Fibroblast of the conjunctiva (primary cell): ENCODE data around the gene C1orf87.

Experiments
- DNase-seq: peaks from one replicate; pipeline ENCODE4 v3.0.0-alpha.2; 2010; ENCODE audit warnings: low read depth

C1orf87 gene

GRCh38 chr1:60073605-60074278 lies at the start of gene C1orf87:
TSS of gene C1orf87 (minus strand) at chr1:60073770. CDS start at chr1:60072643, 1,127 bp downstream.
- no peak for DNase-seq

DNA sequence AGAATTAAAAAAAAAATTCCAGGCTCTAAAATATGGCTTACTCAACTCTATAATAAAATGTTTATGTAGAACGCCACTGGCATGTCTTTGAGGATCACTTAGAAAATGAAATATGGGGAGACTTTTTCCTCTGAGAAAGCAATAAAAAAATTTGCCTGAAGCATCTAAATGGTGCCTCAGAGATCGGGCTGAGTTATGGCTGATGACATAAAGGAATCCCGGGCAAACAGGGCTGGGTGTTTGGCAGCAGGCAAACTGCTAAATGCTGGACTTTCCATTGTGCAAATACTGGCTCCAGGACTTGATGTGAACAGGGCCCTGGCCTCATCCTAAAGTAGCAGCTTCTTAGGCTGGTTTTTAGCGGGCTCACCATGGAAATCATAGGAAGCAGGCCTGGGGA lies 44.5 kb upstream of the C1orf87 start:
- no peak for DNase-seq

DNA sequence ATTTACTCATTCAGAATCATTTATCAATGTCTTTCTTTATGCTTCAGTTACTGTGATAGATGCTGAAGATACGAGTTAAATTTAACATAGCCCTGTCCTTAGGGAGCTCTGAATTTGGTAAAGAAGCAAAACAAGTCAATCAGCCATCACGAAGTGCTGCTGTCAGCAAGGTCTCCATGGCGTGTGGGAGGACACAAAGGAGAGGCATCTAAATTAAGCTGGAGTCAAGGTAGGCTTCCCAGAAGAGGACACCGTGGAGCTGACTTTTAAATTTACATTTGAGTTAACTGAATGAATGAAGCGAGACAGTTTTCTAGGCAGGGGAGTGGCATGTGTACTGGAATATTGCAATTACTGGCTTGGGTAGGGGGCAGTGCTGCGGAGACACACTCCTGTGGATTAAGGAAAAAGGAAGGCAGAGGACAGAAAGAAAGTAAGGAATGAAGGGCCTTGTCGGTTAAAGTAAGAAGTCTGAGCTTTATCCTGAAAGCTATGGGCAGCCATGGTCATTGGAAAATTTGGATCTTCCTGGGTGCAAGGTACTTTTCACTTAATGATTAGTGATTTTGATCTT lies 41.3 kb upstream of the C1orf87 start:
- no peak for DNase-seq

DNA sequence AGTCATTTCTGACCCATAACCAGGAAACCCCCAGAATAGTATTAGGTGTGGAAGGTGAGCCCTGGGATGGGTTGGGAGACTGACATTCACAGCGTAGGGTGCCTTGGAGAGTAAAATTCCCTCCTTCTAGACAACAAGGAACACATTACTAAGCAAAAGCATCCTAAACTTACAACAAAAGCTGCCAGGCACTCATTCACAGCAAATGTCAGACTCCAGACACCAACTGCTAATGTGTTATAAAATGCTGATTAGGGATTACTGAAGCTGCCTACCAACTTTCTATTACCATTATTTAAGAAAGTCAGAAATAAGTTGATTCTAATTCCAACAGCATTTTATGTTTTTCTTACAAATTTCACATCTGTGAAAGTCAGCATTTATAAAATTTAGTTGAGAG lies 40.0 kb upstream of the C1orf87 start:
- no peak for DNase-seq

- DNase-seq, result no peak
Measured at GRCh38 chr1:60113028-60113427, 39.5 kb upstream of the C1orf87 start.

GRCh38 chr1:60111716-60112115 lies 38.1 kb upstream of the C1orf87 start:
- DNase-seq, result no peak

DNA sequence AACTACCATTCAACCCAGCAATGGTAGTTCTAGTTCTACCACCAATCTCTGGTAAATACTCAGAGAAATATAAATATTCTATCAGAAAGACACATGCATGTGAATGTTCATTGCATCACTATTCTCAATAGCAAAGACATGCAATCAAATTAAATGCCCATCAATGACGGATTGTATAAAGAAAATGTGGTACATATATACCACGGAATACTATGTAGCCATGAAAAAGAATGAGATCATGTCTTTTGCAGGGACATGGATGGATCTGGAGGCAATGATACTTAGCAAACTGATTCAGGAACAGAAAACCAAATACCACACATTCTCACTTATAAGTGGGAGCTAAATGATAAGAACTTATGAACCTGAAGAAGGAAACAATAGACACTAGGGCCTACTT lies 37.5 kb upstream of the C1orf87 start:
- no peak for DNase-seq

DNA sequence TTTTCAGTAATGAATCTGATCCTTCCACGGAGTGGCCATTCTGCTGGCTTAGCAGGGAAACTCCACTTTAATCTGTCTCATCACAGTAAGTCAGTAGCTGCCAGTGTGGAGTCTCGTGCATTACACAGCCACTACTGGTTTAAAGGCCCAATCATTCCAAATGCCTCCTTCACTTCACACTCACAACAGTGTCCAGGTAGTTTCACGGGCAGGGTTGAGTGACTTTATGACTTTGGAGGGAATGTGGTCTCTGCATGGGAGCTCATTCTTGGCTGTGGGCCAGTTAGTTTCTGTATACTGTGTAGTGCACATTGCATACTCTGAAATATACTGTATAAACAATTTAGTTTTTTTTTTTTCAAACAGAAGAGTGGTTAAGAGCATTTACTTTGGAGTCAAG lies 34.6 kb upstream of the C1orf87 start:
- no peak for DNase-seq

DNA sequence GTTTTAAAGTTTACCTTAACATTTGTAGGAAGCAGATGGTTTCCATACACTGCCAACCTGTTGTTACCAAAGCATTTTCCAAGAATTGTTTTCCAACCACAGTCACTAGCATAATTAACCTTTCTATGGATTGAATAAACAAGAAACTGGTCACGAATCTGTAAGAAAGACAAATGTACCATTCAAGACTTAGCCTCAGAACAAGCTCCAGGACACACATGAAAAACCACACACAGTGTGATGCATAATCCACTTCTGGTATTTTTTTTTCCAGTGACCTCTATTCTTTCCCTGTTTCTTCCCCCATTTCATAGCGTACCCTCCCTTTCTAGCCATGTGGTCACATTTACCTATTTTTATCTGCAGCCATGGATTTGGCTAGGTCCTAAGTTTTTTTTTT lies 29.6 kb upstream of the C1orf87 start:
- DNase-seq, result no peak

GRCh38 chr1:60102267-60103061 lies 28.9 kb upstream of the C1orf87 start:
- DNase-seq, result no peak

DNA sequence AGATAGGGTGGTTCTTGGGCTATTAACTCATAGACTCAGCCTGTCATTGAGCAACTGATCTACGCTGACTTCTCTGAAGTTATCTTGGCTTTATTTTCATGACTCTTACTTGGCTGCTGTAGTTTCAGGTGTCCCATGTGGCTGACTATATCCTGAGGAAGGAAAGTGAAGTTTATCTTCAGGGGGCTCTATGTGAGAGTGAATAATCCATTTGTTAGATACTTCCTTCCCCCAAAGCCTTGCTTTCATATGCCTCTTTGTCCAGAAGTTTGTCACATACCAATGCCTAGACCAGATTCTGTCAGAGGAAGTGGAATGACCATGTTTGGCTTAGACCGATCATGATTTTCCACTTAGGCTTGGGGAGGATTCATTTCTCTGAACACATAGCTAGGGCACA lies 27.9 kb upstream of the C1orf87 start:
- no peak for DNase-seq

GRCh38 chr1:60091195-60091715 lies 17.7 kb upstream of the C1orf87 start:
- DNase-seq, result no peak

DNA sequence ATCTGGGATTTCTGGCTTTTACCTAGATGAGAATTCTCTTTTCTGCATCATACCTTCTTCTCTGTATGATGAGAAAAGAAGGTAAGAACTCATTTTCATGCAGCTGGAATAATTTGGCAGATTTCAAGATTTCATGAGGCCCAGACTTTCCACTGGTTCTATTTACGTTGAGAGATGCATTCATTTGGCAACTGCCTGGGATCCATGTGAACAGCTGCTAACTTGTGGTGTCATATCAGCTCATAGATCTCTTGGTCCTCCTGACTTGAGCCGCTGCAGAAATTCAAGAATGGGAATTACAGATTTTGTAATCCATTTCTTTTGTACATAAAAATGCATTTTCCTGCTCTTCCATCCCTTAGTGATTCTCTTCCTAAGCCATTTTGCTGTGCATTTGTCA lies 17.1 kb upstream of the C1orf87 start:
- DNase-seq, result no peak

DNA sequence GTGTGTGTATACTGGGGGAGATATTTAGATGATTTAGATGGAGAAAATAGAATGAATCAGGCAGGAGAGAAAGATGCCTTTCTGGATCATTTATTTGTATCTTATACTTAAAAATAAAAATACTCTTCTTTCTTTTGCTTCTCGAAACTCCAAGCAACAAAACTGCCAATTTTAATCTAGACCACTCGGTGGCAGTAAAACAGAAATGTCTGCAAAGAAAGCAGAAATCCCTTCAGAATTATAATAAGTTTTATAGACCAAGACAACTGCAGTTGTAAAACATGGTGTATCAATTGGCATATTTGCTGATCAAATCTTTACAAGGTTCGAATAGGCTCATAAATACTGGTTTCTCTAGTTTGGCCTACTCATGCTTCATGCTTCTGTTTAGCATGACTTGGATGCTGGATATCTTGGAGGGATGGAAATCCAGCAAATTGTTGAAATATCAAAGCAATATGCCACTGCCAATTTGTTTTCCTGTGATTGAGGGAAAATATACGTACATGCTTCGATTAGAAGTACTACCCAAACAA lies 15.1 kb upstream of the C1orf87 start:
- DNase-seq, result no peak

GRCh38 chr1:60087681-60088080 lies 14.1 kb upstream of the C1orf87 start:
- DNase-seq, result no peak

DNA sequence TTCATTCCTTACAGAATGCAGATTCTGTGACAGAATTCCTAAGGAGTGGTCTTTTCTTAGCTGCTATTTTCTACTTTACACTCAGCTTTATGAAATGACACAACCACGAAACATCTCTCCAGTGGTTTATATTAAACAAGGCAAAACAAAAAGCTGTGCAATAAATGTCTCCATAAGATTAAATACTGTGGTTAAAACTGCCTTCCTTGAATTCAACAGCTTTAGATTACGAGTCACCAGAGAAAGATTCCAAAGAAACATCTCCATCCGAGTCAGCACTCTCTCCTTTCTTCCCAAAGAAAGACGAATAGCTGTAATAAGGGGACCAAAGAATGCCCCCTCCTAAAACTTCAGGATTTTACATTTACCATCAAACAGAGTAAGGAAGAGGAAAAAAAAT lies 4.6 kb upstream of the C1orf87 start:
- DNase-seq, result no peak

GRCh38 chr1:60071296-60071695 lies 2.3 kb downstream of the C1orf87 start:
- DNase-seq, result no peak

- DNase-seq, result no peak
Measured at GRCh38 chr1:60069691-60070090, 3.9 kb downstream of the C1orf87 start.

DNA sequence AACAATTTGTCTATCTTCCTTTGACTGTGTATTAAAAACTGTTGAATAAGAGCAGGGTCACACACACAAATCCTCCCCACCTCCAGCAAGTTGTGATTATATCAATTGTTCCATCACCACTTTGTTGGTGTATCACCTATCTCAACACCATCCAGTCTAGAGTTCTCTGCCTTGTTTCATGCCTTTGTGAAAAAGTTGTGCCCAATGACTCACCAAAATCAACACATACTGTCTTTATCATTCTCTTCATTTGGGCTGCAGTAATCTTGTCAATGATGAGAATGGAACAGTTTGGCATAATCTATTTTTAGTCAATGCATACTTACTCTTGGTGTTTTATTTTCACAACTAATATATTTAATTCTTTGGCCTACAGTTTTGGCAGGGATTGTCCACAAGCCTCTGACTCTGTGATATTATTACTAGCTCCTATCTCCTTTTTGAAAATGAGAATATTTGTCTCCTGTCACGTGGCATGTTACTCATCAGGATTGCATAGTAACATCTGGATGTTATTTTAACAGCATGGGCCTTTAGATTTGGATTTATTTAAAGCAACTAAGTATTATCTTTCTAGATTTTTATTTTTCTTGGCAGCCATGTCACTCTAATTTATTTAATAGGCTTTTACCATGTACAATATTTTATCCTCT lies 5.1 kb downstream of the C1orf87 start:
- peak; percentile 76 for DNase-seq

DNA sequence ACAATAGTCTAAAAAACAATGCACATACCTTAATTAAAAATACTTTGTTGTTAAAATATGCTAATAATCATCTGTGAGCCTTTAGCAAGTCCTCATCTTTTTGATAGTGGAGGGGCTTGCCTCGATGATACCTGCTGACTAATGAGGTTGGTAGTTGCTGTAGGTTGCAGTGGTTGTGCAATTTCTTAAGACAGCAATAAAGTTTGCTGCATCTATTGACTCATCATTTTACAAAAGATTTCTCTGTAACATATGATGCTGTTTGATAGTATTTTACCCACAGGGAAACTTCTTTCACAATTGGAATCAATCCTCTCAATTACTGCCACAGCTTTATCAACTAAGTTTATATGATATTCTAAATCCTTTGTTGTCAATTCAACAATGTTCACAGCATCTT lies 7.6 kb downstream of the C1orf87 start:
- DNase-seq, result peak; percentile 24

GRCh38 chr1:60065199-60065598 lies 8.4 kb downstream of the C1orf87 start:
- no peak for DNase-seq

DNA sequence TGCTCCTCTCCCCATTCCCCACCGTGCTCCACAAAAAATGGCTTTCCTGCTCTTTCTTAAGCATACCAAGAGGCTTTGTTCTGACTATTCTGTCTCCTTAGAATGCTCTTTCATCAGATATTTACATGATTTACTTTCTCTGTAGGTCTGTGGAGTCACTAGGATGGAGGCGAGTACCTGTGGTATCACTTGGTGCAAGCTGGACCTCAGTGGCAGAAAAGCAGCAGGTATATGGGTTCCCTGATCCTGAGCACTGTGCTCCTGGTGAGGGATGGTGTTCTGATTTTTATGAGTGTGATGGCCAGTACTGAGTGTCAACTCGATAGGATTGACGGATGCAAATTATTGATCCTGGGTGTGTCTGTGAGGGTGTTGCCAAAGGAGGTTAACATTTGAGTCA lies 10.0 kb downstream of the C1orf87 start:
- no peak for DNase-seq
